Measurements from ENCODE around the gene CELF2. TPM values are rescaled to one million over a fixed set of nuclear protein-coding genes. Genes with fewer than 3 reads are reported as not detected.

The CELF2 gene
- total RNA-seq, 1 experiment from 2014 or later: 0.07 TPM

- TF ChIP-seq, protein P1, sequence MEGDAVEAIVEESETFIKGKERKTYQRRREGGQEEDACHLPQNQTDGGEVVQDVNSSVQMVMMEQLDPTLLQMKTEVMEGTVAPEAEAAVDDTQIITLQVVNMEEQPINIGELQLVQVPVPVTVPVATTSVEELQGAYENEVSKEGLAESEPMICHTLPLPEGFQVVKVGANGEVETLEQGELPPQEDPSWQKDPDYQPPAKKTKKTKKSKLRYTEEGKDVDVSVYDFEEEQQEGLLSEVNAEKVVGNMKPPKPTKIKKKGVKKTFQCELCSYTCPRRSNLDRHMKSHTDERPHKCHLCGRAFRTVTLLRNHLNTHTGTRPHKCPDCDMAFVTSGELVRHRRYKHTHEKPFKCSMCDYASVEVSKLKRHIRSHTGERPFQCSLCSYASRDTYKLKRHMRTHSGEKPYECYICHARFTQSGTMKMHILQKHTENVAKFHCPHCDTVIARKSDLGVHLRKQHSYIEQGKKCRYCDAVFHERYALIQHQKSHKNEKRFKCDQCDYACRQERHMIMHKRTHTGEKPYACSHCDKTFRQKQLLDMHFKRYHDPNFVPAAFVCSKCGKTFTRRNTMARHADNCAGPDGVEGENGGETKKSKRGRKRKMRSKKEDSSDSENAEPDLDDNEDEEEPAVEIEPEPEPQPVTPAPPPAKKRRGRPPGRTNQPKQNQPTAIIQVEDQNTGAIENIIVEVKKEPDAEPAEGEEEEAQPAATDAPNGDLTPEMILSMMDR (IDR thresholded peaks at IDR 0.05; ENCODE audit: unreplicated experiment): no peak
- H3K4me1 Mint-ChIP-seq (ENCODE audit: insufficient read depth, unreplicated experiment): no peaks in the 10 kb centered on the region
- intact Hi-C loops (cut with micrococcal nuclease): no loop called here
- no peak for DNase-seq (ENCODE audit: unreplicated experiment)
- H3K4me3 Mint-ChIP-seq (ENCODE audit: unreplicated experiment): no peak overlapping the region
- no peak overlapping the region for H3K27ac Mint-ChIP-seq (ENCODE audit: low read depth, unreplicated experiment)
- peaks cover 6% of the 10 kb centered on the region for H3K9me3 Mint-ChIP-seq (ENCODE audit: unreplicated experiment)
- CTCF ChIA-PET: interaction anchor here (0.7 kb wide), 1 partner anchor 36 kb away, joined by 3 read pairs; no protein-coding TSS in a partner anchor
- POLR2A ChIA-PET: interaction anchor here (0.7 kb wide), 1 partner anchor 945 kb away, joined by 3 read pairs; no protein-coding TSS in a partner anchor
- H3K27me3 Mint-ChIP-seq (ENCODE audit: insufficient read depth, unreplicated experiment): peaks cover 38% of the 10 kb centered on the region
- no peaks in the 10 kb centered on the region for H3K36me3 Mint-ChIP-seq (ENCODE audit: insufficient read depth, unreplicated experiment)
- BruUV-seq (replicated peaks): no TSS peak
Measured at GRCh38 chr10:11166550-11166949, 148.9 kb downstream of the CELF2 start.

- TF ChIP-seq, protein P1 (IDR thresholded peaks at IDR 0.05; ENCODE audit: unreplicated experiment): no peak
- DNase-seq (ENCODE audit: unreplicated experiment): no peak
- peaks cover 30% of the 10 kb centered on the region for H3K27me3 Mint-ChIP-seq (ENCODE audit: insufficient read depth, unreplicated experiment)
- no peaks in the 10 kb centered on the region for H3K36me3 Mint-ChIP-seq (ENCODE audit: insufficient read depth, unreplicated experiment)
- H3K4me1 Mint-ChIP-seq (ENCODE audit: insufficient read depth, unreplicated experiment): no peaks in the 10 kb centered on the region
- BruUV-seq (replicated peaks): no TSS peak
- no peak overlapping the region for H3K4me3 Mint-ChIP-seq (ENCODE audit: unreplicated experiment)
- ChIA-PET POLR2A (no interaction called here), CTCF (interaction anchor here (1.1 kb wide), 1 partner anchor 17 kb away, joined by 4 read pairs; no protein-coding TSS in a partner anchor)
- H3K27ac Mint-ChIP-seq (ENCODE audit: low read depth, unreplicated experiment): no peak overlapping the region
- H3K9me3 Mint-ChIP-seq (ENCODE audit: unreplicated experiment): no peaks in the 10 kb centered on the region
- intact Hi-C loops (cut with micrococcal nuclease): no loop called here
Measured at GRCh38 chr10:11167233-11167966, 149.7 kb downstream of the CELF2 start.

DNA sequence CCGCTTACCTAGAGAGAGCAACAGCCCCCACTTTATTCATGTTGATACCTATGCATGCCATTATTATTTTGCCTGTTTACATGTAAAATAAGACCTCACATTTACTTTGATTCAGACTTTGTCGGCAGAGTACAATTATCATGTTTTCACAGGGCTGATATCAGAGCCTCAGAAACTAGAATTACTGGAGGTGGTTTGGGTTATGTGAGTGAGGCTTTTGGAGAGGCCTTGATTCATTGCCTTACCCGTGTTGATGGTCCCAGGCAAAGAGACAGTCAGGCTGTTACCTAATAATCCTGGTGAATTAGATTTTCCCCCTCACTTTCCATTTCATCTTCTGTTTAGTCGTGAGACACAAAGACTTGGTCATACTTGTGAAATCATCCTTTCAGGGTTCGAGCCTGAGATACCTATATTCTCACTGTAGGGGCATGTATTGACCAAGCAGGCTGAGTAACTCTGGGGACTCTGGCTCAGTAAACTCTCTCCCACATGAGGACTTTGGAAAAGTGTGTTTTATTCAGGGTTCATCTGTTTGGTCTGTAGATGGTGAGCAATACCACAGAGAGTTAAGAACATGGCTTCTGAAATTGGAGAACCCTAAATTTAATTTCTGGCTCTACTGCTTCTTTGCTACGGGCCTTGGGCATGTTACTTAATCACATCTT lies 150.9 kb downstream of the CELF2 start:
- POLR2A ChIA-PET: no interaction called here
- CTCF ChIA-PET: no interaction called here
- no peak for DNase-seq (ENCODE audit: unreplicated experiment)
- Mint-ChIP-seq H3K4me1 (ENCODE audit: insufficient read depth, unreplicated experiment) (no peaks in the 10 kb centered on the region), H3K36me3 (ENCODE audit: insufficient read depth, unreplicated experiment) (no peaks in the 10 kb centered on the region), H3K4me3 (ENCODE audit: unreplicated experiment) (no peak overlapping the region), H3K27ac (ENCODE audit: low read depth, unreplicated experiment) (no peak overlapping the region), H3K9me3 (ENCODE audit: unreplicated experiment) (no peaks in the 10 kb centered on the region), H3K27me3 (ENCODE audit: insufficient read depth, unreplicated experiment) (peaks cover 18% of the 10 kb centered on the region)
- TF ChIP-seq, protein P1 (IDR thresholded peaks at IDR 0.05; ENCODE audit: unreplicated experiment): no peak
- intact Hi-C loops (cut with micrococcal nuclease): no loop called here
- BruUV-seq (replicated peaks): no TSS peak

DNA sequence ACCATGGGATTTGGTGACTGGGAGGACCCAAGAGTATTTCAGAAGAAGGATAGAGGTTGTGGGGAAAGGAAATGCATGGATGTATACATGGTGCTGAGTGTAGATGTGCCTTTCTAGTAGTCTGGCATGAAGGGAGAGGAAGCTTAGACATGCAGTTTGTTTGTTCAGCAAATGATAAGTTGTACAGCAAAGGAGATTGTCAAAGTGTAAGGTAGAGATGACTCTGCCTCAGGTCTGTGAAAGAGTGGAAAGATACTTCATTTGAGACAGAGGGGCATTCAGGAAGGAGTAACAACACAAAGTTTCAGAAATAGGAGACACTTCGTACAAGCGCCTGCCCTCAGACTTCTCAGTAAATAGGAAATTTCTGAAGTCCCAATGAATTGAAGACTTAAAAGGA lies 152.3 kb downstream of the CELF2 start:
- POLR2A ChIA-PET: no interaction called here

More for the DNA sequence above, 152.3 kb downstream of the CELF2 start:
- DNase-seq (ENCODE audit: unreplicated experiment): no peak
- Mint-ChIP-seq H3K36me3 (ENCODE audit: insufficient read depth, unreplicated experiment) (no peaks in the 10 kb centered on the region), H3K4me3 (ENCODE audit: unreplicated experiment) (no peak overlapping the region), H3K9me3 (ENCODE audit: unreplicated experiment) (no peaks in the 10 kb centered on the region), H3K27me3 (ENCODE audit: insufficient read depth, unreplicated experiment) (peaks cover 11% of the 10 kb centered on the region), H3K4me1 (ENCODE audit: insufficient read depth, unreplicated experiment) (no peaks in the 10 kb centered on the region), H3K27ac (ENCODE audit: low read depth, unreplicated experiment) (no peak overlapping the region)
- intact Hi-C loops (cut with micrococcal nuclease): no loop called here
- CTCF ChIA-PET: no interaction called here
- TF ChIP-seq, protein P1 (IDR thresholded peaks at IDR 0.05; ENCODE audit: unreplicated experiment): no peak
- BruUV-seq (replicated peaks): no TSS peak

All from MCF 10A (cell line).